Thyroid gland (tissue), 4 donors: Measurements from ENCODE around the gene PPP3CA.

Source experiments
- CTCF ChIP-seq, 6 experiments: fragments of 200-600 bp in 3 of 6; fragments of 450-650 bp in 3 of 6; sonication (generic) in 3 of 6; IDR thresholded peaks; one replicate each; pipeline ENCODE4 v1.5.1; 2016 to 2019; ENCODE audit warnings: antibody characterized with exemption in 6 of 6, mild to moderate bottlenecking in 2 of 6, inconsistent platforms in 1 of 6, moderate library complexity in 1 of 6
- POLR2A ChIP-seq, 2 donors: fragments of 450-650 bp; IDR thresholded peaks; one replicate each; pipeline ENCODE4 v1.6.1; 2017; ENCODE audit warnings: antibody characterized with exemption in 2 of 2, mild to moderate bottlenecking in 2 of 2, moderate library complexity in 1 of 2

GRCh38 chr4:101315041-101315440, 32.3 kb downstream of the PPP3CA start:
- TF ChIP-seq CTCF (IDR thresholded peaks at IDR 0.05) (no peak), POLR2A (IDR thresholded peaks at IDR 0.05) (no peak)
